Parathyroid adenoma (tissue), 2 donors: ENCODE measurements around the gene ARAP1.

Experiments used
- H2AFZ ChIP-seq: fragments of 300-600 bp; sonication (generic); one replicate; pipeline ENCODE4 v1.7.0; 2017; ENCODE audit warnings: antibody characterized with exemption, mild to moderate bottlenecking
- H3K27ac ChIP-seq: fragments of 300-600 bp; sonication (generic); one replicate; pipeline ENCODE4 v1.7.0; 2017
- H3K27me3 ChIP-seq: fragments of 300-600 bp; sonication (generic); one replicate; pipeline ENCODE4 v1.7.0; 2017; ENCODE audit warnings: low read length; ENCODE audit not compliant: control insufficient read depth, insufficient read depth
- H3K36me3 ChIP-seq: fragments of 300-600 bp; sonication (generic); one replicate; pipeline ENCODE4 v1.7.0; 2017; ENCODE audit warnings: low read length; ENCODE audit not compliant: control insufficient read depth, insufficient read depth
- H3K4me1 ChIP-seq: fragments of 300-600 bp; sonication (generic); one replicate; pipeline ENCODE4 v1.7.0; 2017; ENCODE audit warnings: control low read depth
- H3K4me2 ChIP-seq: fragments of 300-600 bp; sonication (generic); one replicate; pipeline ENCODE4 v1.7.0; 2017; ENCODE audit warnings: low read length
- H3K4me3 ChIP-seq: fragments of 300-600 bp; sonication (generic); one replicate; pipeline ENCODE4 v1.7.0; 2017; ENCODE audit warnings: low read depth, low read length
- H3K79me2 ChIP-seq: fragments of 300-600 bp; sonication (generic); one replicate; pipeline ENCODE4 v1.7.0; 2017; ENCODE audit warnings: control low read depth
- H3K9ac ChIP-seq: fragments of 300-600 bp; sonication (generic); one replicate; pipeline ENCODE4 v1.7.0; 2017; ENCODE audit warnings: mild to moderate bottlenecking
- H3K9me3 ChIP-seq: fragments of 300-600 bp; sonication (generic); one replicate; pipeline ENCODE4 v1.7.0; 2017; ENCODE audit warnings: low read length; ENCODE audit not compliant: control insufficient read depth
- CTCF ChIP-seq: fragments of 300-600 bp; sonication (generic); IDR thresholded peaks from one replicate; pipeline ENCODE4 v1.7.0; 2017; ENCODE audit warnings: antibody characterized with exemption, mild to moderate bottlenecking
- donor health status: primary hyperparathyroidism.

The ARAP1 gene

DNA sequence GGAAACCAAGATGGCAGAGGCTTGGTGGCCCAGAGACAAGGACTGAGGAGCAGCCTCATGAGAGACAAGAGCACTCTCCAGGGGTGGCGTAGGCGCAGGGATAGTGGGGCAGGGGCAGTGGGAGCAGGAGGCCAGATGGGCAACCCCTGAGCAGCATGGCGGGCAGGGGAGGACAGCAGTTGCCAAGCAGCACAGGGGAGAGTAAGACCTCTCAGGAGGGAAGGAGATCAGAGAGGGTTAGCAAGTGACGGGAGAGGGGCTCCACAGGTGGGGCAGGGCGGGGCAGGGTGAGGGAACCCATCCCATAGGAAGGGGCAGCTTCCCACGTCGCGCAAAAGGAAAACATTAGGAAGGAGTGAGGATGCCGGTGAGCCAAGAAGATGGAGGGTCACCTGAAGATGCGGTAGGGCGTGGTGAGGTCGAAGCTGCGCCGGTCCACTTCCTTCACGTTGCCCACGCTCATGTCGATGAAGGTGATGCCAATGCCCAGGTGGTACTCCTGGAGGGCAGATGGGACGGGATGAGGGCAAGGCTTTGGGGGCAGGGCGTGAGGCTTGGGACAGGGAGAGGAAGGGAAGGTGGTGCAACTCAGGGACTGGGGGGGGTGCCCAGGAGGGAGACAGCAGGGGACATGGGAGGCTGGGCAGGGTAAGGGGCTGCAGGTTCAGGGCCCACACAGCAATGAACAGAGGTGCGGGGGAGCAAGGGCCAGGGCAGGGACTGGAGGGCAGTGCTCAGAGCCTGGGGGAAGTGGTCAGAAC is 42.5 kb downstream of the ARAP1 start:
- Histone ChIP-seq H3K4me1 (no peaks in the 10 kb centered on the region), H3K9me3 (no peaks in the 10 kb centered on the region), H3K79me2 (no peaks in the 10 kb centered on the region), H3K9ac (no peak overlapping the region), H3K36me3 (no peaks in the 10 kb centered on the region), H2AFZ (no peak overlapping the region), H3K27ac (no peak overlapping the region), H3K27me3 (no peaks in the 10 kb centered on the region), H3K4me3 (no peak overlapping the region), H3K4me2 (no peak overlapping the region)
- no peak for TF ChIP-seq CTCF

DNA sequence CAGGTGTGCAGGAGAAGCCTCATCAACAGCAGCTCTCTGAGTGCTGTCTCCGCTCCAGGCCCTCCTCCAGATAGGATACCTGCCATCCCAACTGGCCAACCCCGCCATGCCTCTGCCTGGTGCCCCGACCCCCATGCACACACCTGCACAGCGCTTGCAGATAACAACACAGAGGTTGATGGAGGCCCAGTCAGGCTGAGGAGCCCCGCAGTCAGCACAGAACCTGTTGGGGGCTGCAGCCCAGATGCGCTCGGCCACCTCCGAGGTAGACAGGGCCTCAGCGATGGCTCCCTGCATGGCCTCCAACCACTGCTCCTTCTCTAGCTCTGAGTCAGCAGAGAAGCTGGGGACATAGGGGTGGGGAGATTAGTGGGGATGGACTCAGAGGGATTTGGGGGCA is 45.2 kb downstream of the ARAP1 start:
- Histone ChIP-seq H3K79me2 (no peaks in the 10 kb centered on the region), H3K27me3 (no peaks in the 10 kb centered on the region), H3K4me1 (no peaks in the 10 kb centered on the region), H3K9ac (no peak overlapping the region), H3K27ac (no peak overlapping the region), H2AFZ (no peak overlapping the region), H3K36me3 (no peaks in the 10 kb centered on the region), H3K9me3 (no peaks in the 10 kb centered on the region), H3K4me3 (no peak overlapping the region), H3K4me2 (no peak overlapping the region)
- TF ChIP-seq CTCF = no peak

GRCh38 chr11:72706579-72706978 is 45.6 kb downstream of the ARAP1 start:
- no peak overlapping the region for H2AFZ ChIP-seq
- H3K9me3 ChIP-seq = no peaks in the 10 kb centered on the region
- H3K27ac ChIP-seq = no peak overlapping the region
- H3K36me3 ChIP-seq = no peaks in the 10 kb centered on the region
- no peak for TF ChIP-seq CTCF
- H3K4me3 ChIP-seq = no peak overlapping the region
- H3K27me3 ChIP-seq = no peaks in the 10 kb centered on the region
- H3K4me2 ChIP-seq = no peak overlapping the region
- H3K4me1 ChIP-seq = no peaks in the 10 kb centered on the region
- H3K79me2 ChIP-seq = no peaks in the 10 kb centered on the region
- no peak overlapping the region for H3K9ac ChIP-seq

DNA sequence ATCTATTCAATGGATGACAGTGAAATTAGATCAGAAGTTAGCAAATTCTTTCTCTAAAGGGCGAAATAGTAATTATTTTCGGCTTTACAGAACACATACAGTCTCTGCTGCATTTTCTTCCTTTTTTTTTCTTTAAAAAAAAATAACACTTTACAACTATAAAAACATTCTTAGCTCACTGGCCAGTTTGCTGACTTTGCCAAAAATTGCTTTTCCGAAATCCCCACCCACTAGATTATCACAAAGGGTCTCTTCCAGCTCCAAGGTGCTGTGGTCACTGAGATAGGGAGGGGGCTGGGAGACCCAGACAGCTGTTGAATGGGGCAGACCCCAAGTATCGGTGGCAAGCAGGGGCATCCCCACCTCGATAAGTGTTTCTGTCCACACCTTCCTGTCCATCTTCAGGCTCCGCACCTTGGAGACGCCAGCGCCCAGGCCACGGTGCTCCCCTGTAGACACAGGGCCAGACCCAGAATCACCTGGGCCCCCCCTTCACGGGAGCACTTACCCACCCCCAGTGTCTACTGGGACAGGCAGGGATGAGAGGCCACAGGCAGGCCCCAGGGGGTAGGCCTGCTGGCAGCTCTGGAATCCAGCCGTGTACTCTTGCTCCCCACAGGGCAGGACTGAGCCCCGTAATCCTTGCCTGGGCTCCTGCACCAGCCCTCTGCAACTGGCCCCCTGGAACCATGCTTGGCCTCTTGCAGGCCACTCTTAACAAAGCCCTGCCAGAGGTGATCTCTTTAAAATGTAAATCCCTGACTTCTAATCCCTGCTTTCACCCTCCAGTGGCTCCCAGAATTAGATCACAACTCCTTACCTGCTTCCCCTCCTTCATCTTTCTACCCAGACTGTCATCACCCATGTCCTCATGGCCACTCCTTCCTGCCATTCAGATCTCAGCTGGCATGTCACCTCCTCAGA is 46.5 kb downstream of the ARAP1 start:
- H3K36me3 ChIP-seq = no peaks in the 10 kb centered on the region
- no peak overlapping the region for H2AFZ ChIP-seq

More for the DNA sequence above, 46.5 kb downstream of the ARAP1 start:
- H3K79me2 ChIP-seq = no peaks in the 10 kb centered on the region
- no peak overlapping the region for H3K4me3 ChIP-seq
- no peaks in the 10 kb centered on the region for H3K9me3 ChIP-seq
- H3K9ac ChIP-seq = no peak overlapping the region
- H3K27me3 ChIP-seq = no peaks in the 10 kb centered on the region
- no peak for TF ChIP-seq CTCF
- no peak overlapping the region for H3K27ac ChIP-seq
- H3K4me1 ChIP-seq = no peaks in the 10 kb centered on the region
- H3K4me2 ChIP-seq = no peak overlapping the region
